GM12875 (cell line): ENCODE results near the gene FMNL3.
"Not testable (repeated sequence)": the region's sequence is repeated elsewhere in the genome, so short reads cannot be mapped to it uniquely, and the experiment has no call there.

ENCODE experiments used
- H3K4me3 ChIP-seq: one replicate; pipeline ENCODE4 v1.5.1; 2011; ENCODE audit warnings: low read depth, low read length, control low read depth
- CTCF ChIP-seq: IDR thresholded peaks from 2 replicates; pipeline ENCODE4 v1.5.1; 2011; ENCODE audit warnings: low read depth, mild to moderate bottlenecking, control low read depth, inconsistent platforms, low read length, moderate library complexity, borderline replicate concordance; ENCODE audit not compliant: insufficient read depth

Gene FMNL3

GRCh38 chr12:49609875-49610154 is 97.4 kb downstream of the FMNL3 start:
- no peak for TF ChIP-seq CTCF
- no peak overlapping the region for H3K4me3 ChIP-seq

GRCh38 chr12:49609059-49609874 is 97.9 kb downstream of the FMNL3 start:
- TF ChIP-seq CTCF = no peak
- H3K4me3 ChIP-seq = no peak overlapping the region

- not testable (repeated sequence) for H3K4me3 ChIP-seq
Observed at GRCh38 chr12:49605539-49605938, 101.7 kb downstream of the FMNL3 start, which contains the start of gene FAM186B. Gene FAM186B (minus strand): TSS chr12:49605639. CDS start chr12:49605477, 162 bp downstream.

- no peak overlapping the region for H3K4me3 ChIP-seq
- no peak for TF ChIP-seq CTCF
Observed at GRCh38 chr12:49604856-49605255, 102.3 kb downstream of the FMNL3 start.

GRCh38 chr12:49603721-49604120 is 103.5 kb downstream of the FMNL3 start:
- no peak overlapping the region for H3K4me3 ChIP-seq

GRCh38 chr12:49599961-49600360 is 107.2 kb downstream of the FMNL3 start:
- TF ChIP-seq CTCF = no peak
- H3K4me3 ChIP-seq = no peak overlapping the region

More at GRCh38 chr12:49603721-49604120, 103.5 kb downstream of the FMNL3 start:
- TF ChIP-seq CTCF = no peak

- no peak overlapping the region for H3K4me3 ChIP-seq
- TF ChIP-seq CTCF = no peak
Observed at GRCh38 chr12:49598527-49598926, 108.7 kb downstream of the FMNL3 start.
